Choroid plexus epithelial cell (primary cell): ENCODE measurements around the gene RBP3.

Experiments used
- DNase-seq: peaks from one replicate; pipeline ENCODE4 v3.0.0-alpha.2; 2010; ENCODE audit warnings: low read depth
- H3K4me3 ChIP-seq: 2 replicates; pipeline ENCODE4 v1.5.1; 2011; ENCODE audit warnings: low read depth, mild to moderate bottlenecking, control low read depth, low read length, moderate library complexity
- CTCF ChIP-seq: conservative IDR thresholded peaks from 2 replicates; pipeline ENCODE4 v1.5.1; 2011; ENCODE audit warnings: low read depth, mild to moderate bottlenecking, control low read depth, inconsistent platforms, low read length, moderate library complexity

RBP3 gene

DNA sequence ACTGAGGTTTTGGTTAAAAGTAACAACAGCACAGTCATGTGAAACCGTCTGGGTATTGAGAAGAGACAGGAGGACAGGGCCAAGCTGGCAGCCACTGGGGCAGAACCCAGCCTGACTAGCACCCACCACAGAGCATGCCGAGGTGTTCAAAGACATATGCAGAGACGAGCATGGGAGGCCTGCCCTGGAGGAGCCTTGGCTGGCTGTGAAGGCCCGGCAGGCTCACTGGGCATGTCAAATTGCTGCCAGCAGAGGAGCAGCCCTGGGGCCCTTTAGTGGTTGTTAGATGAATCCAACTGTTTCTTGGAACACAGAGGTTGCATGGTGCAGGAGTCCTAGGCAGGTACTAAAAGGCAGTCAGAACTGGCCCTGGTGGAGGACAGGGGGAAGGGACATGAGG lies 30.9 kb upstream of the RBP3 start:
- no peak for TF ChIP-seq CTCF
- no peak overlapping the region for H3K4me3 ChIP-seq
- DNase-seq = no peak

DNA sequence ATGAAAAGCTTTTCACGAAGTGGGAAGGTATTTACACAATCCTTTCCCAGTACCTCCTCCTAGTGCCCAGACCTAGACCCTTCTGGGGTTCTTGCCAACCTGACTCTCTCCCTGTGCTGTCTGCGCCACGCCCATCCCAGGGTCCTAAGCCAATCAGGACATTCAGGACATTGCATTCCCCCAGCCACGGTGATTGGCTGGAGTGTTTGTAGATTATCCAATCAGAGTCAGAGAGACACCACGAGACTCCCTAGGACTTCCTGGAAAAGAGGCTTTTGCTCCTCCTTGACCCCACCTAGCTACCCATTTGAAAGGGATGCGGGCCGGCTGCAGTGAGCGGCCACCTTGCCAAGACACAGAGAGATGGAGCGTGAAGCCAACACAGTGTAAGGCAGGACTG lies 29.5 kb upstream of the RBP3 start:
- TF ChIP-seq CTCF = no peak
- no peak for DNase-seq
- no peak overlapping the region for H3K4me3 ChIP-seq

DNA sequence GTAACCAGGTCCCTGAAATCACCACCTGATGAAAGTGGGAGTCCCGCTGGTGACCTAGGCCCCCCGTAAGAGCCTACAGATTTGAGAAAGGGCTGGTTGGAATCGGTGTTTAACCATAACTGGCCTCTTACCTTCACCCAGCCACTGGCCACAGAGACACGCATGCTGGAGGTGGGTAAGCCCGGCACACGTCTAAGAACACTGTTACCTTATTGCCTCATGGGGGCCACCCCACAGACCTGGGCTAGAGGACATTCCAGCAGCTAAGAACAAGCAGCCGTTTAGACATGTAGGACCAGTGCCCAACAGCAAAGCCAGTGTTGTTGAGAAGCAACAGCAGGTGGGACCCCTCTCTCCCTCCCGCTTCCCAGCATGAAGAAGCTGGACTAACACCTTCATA lies 28.4 kb upstream of the RBP3 start:
- no peak overlapping the region for H3K4me3 ChIP-seq
- DNase-seq = no peak
- TF ChIP-seq CTCF = no peak

DNA sequence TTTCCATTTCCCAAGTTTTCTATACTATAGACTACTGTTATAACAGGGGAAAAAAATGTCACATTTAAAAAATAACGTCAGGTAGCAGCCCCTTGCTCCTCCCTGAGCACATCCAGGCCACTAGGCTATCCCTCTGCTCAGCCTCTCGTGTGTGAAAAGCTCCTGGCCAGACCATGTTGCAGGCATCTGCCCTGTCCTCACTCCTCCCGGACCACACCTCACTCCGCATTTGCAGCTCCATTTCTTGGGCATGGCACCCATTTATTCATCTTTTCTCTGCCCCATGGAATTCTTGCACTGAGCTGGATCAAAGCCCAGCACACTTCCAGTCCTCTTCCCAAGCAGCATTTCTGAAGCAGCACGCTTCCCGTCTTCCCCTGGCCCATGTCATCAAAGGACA lies 27.4 kb upstream of the RBP3 start:
- TF ChIP-seq CTCF = no peak

DNA sequence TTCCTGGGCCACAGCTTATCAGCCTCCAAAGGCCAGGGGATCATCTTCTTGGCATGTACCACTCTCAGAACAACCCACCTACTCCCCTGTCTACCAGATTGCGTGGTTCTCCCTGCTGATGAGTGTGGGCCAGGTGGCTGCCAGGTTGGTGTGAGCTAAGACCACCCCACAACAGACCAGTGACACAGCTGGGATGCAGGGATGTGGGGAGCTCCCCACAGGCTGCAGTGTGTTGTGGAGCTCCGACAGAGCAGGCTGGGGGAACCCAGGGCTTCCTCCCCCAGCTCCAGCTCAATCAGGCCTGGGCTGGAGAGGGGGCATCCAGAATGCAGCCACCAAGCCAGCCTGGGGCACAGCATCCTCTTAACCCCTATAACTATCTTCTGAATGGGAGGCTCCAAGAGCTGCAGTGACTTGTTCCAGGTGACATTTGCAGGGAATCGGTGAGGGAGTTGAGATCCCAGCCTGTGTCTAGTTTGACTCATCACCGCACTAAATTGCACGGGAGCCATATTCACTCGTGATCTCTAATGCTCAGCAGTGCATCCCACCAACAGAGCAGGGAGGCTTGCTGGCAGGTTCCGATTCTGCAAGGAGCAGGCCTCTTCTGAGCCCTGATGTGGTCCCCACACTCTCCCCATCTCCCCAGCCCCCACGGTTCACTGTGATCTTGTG lies 26.5 kb upstream of the RBP3 start:
- no peak for TF ChIP-seq CTCF
- no peak for DNase-seq
- no peak overlapping the region for H3K4me3 ChIP-seq

More for the DNA sequence above, 27.4 kb upstream of the RBP3 start:
- no peak overlapping the region for H3K4me3 ChIP-seq
- DNase-seq = no peak

DNA sequence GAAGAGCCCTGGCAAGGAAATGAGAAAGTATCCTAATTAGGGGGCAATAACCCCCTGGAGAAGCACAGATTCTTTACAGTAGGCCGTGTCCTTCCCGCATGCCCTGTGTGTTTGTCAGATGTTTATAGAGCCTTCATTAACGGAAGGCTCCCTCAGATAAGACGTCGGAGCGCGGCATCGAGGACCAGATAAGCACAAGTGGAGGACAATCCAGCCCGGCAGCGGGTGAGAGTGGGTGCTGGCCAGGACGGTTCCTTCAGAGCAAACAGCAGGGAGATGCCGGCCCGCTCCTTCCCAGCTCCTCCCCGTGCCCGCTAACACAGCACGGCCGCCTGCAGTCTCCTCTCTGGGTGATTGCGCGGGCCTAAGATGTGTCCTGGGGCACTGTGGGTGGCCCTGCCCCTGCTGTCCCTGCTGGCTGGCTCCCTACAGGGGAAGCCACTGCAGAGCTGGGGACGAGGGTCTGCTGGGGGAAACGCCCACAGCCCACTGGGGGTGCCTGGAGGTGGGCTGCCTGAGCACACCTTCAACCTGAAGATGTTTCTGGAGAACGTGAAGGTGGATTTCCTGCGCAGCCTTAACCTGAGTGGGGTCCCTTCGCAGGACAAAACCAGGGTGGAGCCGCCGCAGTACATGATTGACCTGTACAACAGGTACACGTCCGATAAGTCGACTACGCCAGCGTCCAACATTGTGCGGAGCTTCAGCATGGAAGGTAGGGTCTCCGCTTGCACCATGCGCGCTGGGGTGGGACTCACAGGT lies 25.7 kb upstream of the RBP3 start, which contains the start of gene GDF2:
TSS of gene GDF2 (plus strand) at position 155 of the 762 bp plus-strand sequence. CDS start at position 370, 215 bp downstream.
- TF ChIP-seq CTCF = no peak
- DNase-seq = no peak
- no peak within 1 kb of the TSS for H3K4me3 ChIP-seq
